GM23248 (cell line): ENCODE results near the gene TSPAN14. TPM values are rescaled to one million over a fixed set of nuclear protein-coding genes. Genes with fewer than 3 reads are reported as not detected.
"Not testable (repeated sequence)": the region's sequence is repeated elsewhere in the genome, so short reads cannot be mapped to it uniquely, and the experiment has no call there.

ENCODE experiments used
- DNase-seq: peaks from one replicate; pipeline ENCODE4 v3.0.0-alpha.2; 2015
- H2AFZ ChIP-seq: fragments of 200-600 bp; sonication (generic); 2 replicates; pipeline ENCODE4 v1.6.1; 2016; ENCODE audit warnings: antibody characterized with exemption
- H3F3A ChIP-seq: fragments of 200-600 bp; sonication (generic); 2 replicates; pipeline ENCODE4 v1.6.1; 2016; ENCODE audit warnings: mild to moderate bottlenecking, antibody characterized with exemption, mixed run types; ENCODE audit not compliant: insufficient read depth
- H3K27ac ChIP-seq: fragments of 200-600 bp; sonication (generic); 2 replicates; pipeline ENCODE4 v1.5.1; 2016; ENCODE audit warnings: mild to moderate bottlenecking
- H3K27me3 ChIP-seq: fragments of 200-600 bp; sonication (generic); replicated peaks from 2 replicates; pipeline ENCODE4 v1.6.1; 2016; ENCODE audit warnings: mild to moderate bottlenecking; ENCODE audit not compliant: insufficient read depth
- H3K36me3 ChIP-seq: fragments of 200-600 bp; sonication (generic); 2 replicates; pipeline ENCODE4 v1.6.1; 2016; ENCODE audit warnings: low read depth, mild to moderate bottlenecking
- H3K4me1 ChIP-seq: fragments of 200-600 bp; sonication (generic); 2 replicates; pipeline ENCODE4 v1.6.1; 2016; ENCODE audit warnings: mild to moderate bottlenecking; ENCODE audit not compliant: insufficient read depth
- H3K4me2 ChIP-seq: fragments of 200-600 bp; sonication (generic); one replicate; pipeline ENCODE4 v1.6.1; 2016; ENCODE audit warnings: mild to moderate bottlenecking; ENCODE audit not compliant: unreplicated experiment
- H3K4me3 ChIP-seq: fragments of 200-600 bp; sonication (generic); 2 replicates; pipeline ENCODE4 v1.5.1; 2016; ENCODE audit warnings: mild to moderate bottlenecking
- H3K79me2 ChIP-seq: fragments of 200-600 bp; sonication (generic); 2 replicates; pipeline ENCODE4 v1.6.1; 2016; ENCODE audit warnings: mild to moderate bottlenecking; ENCODE audit not compliant: insufficient read depth
- H3K9ac ChIP-seq: fragments of 200-600 bp; sonication (generic); 2 replicates; pipeline ENCODE4 v1.6.1; 2016; ENCODE audit warnings: mild to moderate bottlenecking
- H3K9me2 ChIP-seq: fragments of 200-600 bp; sonication (generic); 2 replicates; pipeline ENCODE4 v1.6.1; 2016; ENCODE audit warnings: mixed run types, mild to moderate bottlenecking, moderate library complexity; ENCODE audit not compliant: insufficient read depth
- H3K9me3 ChIP-seq: fragments of 200-600 bp; sonication (generic); one replicate; pipeline ENCODE4 v1.6.1; 2017; ENCODE audit warnings: low read depth
- H4K20me1 ChIP-seq: fragments of 200-600 bp; sonication (generic); 2 replicates; pipeline ENCODE4 v1.6.0; 2016; ENCODE audit not compliant: insufficient read depth
- EZH2 ChIP-seq: fragments of 200-600 bp; sonication (generic); IDR thresholded peaks from 2 replicates; pipeline ENCODE4 v1.6.1; 2018; ENCODE audit warnings: antibody characterized with exemption, mild to moderate bottlenecking; ENCODE audit not compliant: insufficient read depth, poor library complexity, severe bottlenecking
- EZH2phosphoT487 ChIP-seq: fragments of 200-600 bp; sonication (generic); IDR thresholded peaks from 2 replicates; pipeline ENCODE4 v1.6.1; 2018; ENCODE audit warnings: antibody characterized with exemption, moderate library complexity, mild to moderate bottlenecking, low read depth; ENCODE audit not compliant: insufficient read depth
- WGBS, 2 experiments: methylation state at CpG; one replicate each; pipeline ENCODE4 v1.1.6; 2015 to 2017; ENCODE audit warnings: low lambda C conversion rate in 2 of 2, low coverage in 1 of 2; ENCODE audit errors: missing lambda C conversion rate in 2 of 2; 5-methylcytosine and 5-hydroxymethylcytosine counted together
- in situ Hi-C: fragments of 300-500 bp; cut with MboI; formaldehyde crosslinking; loops from 2 replicates; pipeline ENCODE4 v1.15.0; 2020
- polyA plus RNA-seq: library from polyadenylated mRNA; unstranded; fragments of >200 nt; fragmentation: Nextera tagmentation; extraction: Ambion mirVana; gene quantifications from 2 replicates; pipeline ENCODE4 v1.2.1, GENCODE V29; 2016
- total RNA-seq: library from RNA; depleted of rRNA; stranded (reverse); fragments of >200 nt; shearing (Covaris generic); gene quantifications from 2 replicates; pipeline ENCODE4 v1.2.3, GENCODE V29; 2014

Gene TSPAN14
- total and polyA plus RNA-seq, 2 experiments from 2014 or later: 14.1 to 23.7 TPM

DNA sequence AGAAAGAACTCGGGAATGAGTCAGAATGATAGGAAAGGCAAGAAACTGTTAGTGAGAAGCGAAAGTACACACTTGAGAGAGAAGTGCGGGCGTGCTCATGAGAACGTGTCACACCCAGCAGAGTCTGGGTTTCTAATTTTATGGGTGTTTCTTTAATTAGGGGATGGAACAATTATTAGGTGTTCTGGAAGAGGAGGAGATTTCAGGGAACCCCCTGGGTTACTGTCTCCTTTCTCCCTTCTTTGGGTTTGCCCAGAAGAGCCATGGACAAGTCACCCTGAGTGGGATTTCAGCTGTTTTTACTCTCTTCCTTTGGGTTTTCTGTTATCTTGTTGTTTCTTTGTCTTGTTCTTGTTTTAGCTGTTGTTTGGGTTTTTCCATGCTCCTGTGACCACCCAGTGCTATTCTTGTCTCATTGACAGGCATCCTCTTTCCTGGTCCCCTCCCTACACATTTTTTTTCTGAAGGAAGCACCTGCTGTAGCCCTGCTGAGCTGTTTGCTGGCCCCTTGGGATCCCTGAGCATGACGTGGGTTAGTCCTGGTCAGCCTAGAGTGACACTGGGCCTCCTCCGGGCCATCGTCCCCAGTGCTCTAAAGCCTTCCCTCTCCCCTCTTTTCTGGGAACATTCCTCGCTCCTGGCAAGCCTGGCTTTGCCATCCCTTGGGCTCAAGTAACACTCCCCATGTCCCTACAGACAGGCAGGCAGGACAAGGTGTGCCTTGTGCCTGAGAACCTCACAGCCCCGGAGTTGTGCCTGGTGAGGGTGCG is 87.1 kb downstream of the TSPAN14 start:
- Histone ChIP-seq H3K4me3 (no peak overlapping the region), H4K20me1 (no peaks in the 10 kb centered on the region), H3K79me2 (no peaks in the 10 kb centered on the region), H2AFZ (no peak overlapping the region), H3F3A (no peaks in the 10 kb centered on the region), H3K9me2 (no peaks in the 10 kb centered on the region), H3K27me3 (peaks cover 9% of the 10 kb centered on the region), H3K9ac (no peak overlapping the region), H3K36me3 (no peaks in the 10 kb centered on the region), H3K27ac (no peak overlapping the region), H3K4me2 (no peak overlapping the region), H3K9me3 (no peaks in the 10 kb centered on the region), H3K4me1 (no peaks in the 10 kb centered on the region)
- in situ Hi-C loops: no loop called here
- no peak for TF ChIP-seq EZH2phosphoT487
- TF ChIP-seq EZH2: no peak
- WGBS, 2 experiments: 56 to 61% methylated on average over 11 of the region's 11 CpGs
- DNase-seq: no peak

DNA sequence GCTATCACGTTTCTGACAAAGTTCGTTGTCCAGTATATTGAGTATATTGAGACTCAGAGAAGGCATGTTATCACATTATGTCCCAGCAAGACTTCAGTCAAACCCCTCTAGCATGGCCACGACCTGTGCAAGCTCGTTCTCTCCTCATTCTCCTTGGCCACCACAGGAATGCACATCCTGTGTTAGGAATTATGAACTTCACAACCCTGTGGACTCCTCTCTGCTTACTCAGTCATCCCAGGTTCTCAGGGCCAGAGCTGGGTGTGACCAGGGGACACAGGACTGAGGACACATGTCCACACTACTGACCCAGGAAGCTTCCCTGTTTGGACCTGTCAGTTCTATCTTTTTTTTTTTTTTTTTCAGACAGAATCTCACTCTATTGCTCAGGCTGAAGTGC is 87.9 kb downstream of the TSPAN14 start:
- Histone ChIP-seq H3K27me3 (peaks cover 9% of the 10 kb centered on the region), H3K4me1 (no peaks in the 10 kb centered on the region), H4K20me1 (no peaks in the 10 kb centered on the region), H3K36me3 (no peaks in the 10 kb centered on the region), H3K4me3 (no peak overlapping the region), H3K4me2 (no peak overlapping the region), H3K9me3 (no peaks in the 10 kb centered on the region), H3K9ac (no peak overlapping the region), H3K9me2 (no peaks in the 10 kb centered on the region), H3K79me2 (no peaks in the 10 kb centered on the region), H3F3A (no peaks in the 10 kb centered on the region), H3K27ac (no peak overlapping the region), H2AFZ (no peak overlapping the region)
- TF ChIP-seq EZH2: no peak
- TF ChIP-seq EZH2phosphoT487: no peak
- WGBS, 2 experiments: 20 to 30% methylated on average over 4 of the region's 4 CpGs
- in situ Hi-C loops: no loop called here
- no peak for DNase-seq

DNA sequence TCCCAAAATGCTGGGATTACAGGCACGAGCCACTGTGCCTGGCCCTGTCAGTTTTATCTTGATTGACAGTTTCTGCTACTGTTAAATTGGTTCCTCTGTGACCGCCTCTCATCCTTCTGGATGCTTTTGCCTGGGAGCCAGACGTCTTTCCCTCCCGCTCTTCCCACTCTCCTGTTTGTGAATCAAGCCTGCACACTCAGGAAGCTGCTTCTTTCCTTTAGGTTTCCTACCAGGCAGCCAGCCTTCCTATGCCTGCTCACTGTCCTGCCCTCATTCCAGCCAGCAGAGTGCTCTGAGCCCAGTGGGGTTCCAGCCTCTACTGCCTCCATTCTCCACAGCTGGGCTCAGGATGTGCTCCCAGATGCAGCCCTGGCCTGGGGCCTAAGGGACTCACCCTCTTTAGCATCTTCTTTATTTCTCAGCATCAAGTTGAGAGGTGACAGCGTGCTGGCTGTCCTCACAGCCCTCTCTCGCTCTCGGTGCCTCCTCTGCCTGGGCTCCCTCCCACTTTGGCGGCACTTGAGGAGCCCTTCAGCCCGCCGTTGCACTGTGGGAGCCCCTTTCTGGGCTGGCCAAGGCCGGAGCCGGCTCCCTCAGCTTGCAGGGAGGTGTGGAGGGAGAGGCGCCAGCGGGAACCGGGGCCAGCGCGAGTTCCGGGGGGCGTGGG is 88.7 kb downstream of the TSPAN14 start:
- H3K4me3 ChIP-seq: no peak overlapping the region
- H3K27ac ChIP-seq: no peak overlapping the region
- no peaks in the 10 kb centered on the region for H3K9me3 ChIP-seq
- H3K79me2 ChIP-seq: no peaks in the 10 kb centered on the region
- TF ChIP-seq EZH2phosphoT487 (no peak), EZH2 (no peak)
- H2AFZ ChIP-seq: no peak overlapping the region
- no peaks in the 10 kb centered on the region for H3F3A ChIP-seq
- H3K36me3 ChIP-seq: no peaks in the 10 kb centered on the region
- no peaks in the 10 kb centered on the region for H4K20me1 ChIP-seq
- no peak overlapping the region for H3K9ac ChIP-seq
- H3K27me3 ChIP-seq: peaks cover 9% of the 10 kb centered on the region
- no peak for DNase-seq
- H3K9me2 ChIP-seq: no peaks in the 10 kb centered on the region
- no peaks in the 10 kb centered on the region for H3K4me1 ChIP-seq
- in situ Hi-C loops: no loop called here
- no peak overlapping the region for H3K4me2 ChIP-seq
- 36 to 61% methylated on average over 9 to 19 of the region's 19 CpGs for WGBS, 2 experiments

DNA sequence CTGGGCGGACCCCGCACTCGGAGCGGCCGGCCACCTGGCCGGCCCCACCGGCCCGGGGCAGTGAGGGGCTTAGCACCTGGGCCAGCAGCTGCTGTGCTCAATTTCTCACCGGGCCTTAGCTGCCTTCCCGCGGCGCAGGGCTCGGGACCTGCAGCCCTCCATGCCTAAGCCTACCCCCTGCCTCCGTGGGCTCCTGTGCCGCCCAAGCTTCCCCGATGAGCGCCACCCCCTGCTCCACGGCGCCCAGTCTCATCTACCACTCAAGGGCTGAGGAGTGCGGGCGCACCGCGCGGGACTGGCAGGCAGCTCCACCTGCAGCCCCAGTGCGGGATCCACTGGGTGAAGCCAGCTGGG is 89.2 kb downstream of the TSPAN14 start:
- H3K27ac ChIP-seq, H3K9me2 ChIP-seq, H3K4me3 ChIP-seq, H3K36me3 ChIP-seq, H3F3A ChIP-seq, DNase-seq, H3K4me1 ChIP-seq, H3K9ac ChIP-seq, H4K20me1 ChIP-seq, H3K9me3 ChIP-seq, H3K27me3 ChIP-seq, H3K79me2 ChIP-seq, H2AFZ ChIP-seq, H3K4me2 ChIP-seq, in situ Hi-C loops: not testable (repeated sequence)
- 84 to 87% methylated on average over 14 to 24 of the region's 25 CpGs for WGBS, 2 experiments
